Posterior vena cava (tissue), 2 donors: ENCODE data around the gene PLPPR3. TPM values are rescaled to one million over a fixed set of nuclear protein-coding genes. Genes with fewer than 3 reads are reported as not detected.
A peak's percentile ranks its signal among the peaks of the same experiment; 100 is the strongest.
"Not testable (repeated sequence)": the region's sequence is repeated elsewhere in the genome, so short reads cannot be mapped to it uniquely, and the experiment has no call there.

Experiments used
- DNase-seq: peaks from one replicate; pipeline ENCODE4 v3.0.0-alpha.2; 2020; ENCODE audit warnings: low spot score
- intact Hi-C, 2 donors: fragments of 100-400 bp; cut with DNase I; formaldehyde crosslinking; loops; one replicate each; pipeline versions ENCODE4 v1.14.1 to v1.14.2; 2022 to 2023
- total RNA-seq, 2 donors: library from RNA; stranded (reverse); fragmentation: NEBNext Ultra II Directional; extraction: Animal tissue kit (Norgen Biotek cat#: 25700); gene quantifications; one replicate each; pipeline ENCODE4 v1.2.1, GENCODE V29; 2021
- donor health status: DM: yes; HTN: yes; CAD: no.
- donor health status: DM: yes; HTN: yes; CAD: no.

The PLPPR3 gene
- total RNA-seq, 2 donors from 2014 or later, result not detected

GRCh38 chr19:835210-835810, 13.6 kb upstream of the PLPPR3 start:
- no peak for DNase-seq
- intact Hi-C loops, result no loop called here

DNA sequence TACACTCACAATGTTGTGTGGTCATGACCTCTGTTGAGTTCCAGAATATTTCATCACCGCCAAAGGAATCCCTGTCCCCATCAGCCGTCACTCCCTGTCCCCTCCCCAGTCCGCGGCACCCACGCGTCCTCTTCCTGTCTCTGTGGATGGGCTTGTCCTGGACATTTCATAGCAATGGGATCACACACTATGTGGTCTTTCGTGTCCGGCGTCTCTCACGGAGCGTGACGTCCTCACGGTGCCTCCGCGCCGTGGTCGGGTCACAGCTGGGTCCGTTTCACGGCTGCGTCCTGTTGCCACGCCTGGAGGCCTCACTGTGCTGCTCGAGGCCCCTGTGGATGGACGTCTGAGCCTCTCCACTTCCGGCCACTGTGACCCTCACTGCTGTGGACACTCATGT, 12.5 kb upstream of the PLPPR3 start:
- no peak for DNase-seq
- intact Hi-C loops, result no loop called here

DNA sequence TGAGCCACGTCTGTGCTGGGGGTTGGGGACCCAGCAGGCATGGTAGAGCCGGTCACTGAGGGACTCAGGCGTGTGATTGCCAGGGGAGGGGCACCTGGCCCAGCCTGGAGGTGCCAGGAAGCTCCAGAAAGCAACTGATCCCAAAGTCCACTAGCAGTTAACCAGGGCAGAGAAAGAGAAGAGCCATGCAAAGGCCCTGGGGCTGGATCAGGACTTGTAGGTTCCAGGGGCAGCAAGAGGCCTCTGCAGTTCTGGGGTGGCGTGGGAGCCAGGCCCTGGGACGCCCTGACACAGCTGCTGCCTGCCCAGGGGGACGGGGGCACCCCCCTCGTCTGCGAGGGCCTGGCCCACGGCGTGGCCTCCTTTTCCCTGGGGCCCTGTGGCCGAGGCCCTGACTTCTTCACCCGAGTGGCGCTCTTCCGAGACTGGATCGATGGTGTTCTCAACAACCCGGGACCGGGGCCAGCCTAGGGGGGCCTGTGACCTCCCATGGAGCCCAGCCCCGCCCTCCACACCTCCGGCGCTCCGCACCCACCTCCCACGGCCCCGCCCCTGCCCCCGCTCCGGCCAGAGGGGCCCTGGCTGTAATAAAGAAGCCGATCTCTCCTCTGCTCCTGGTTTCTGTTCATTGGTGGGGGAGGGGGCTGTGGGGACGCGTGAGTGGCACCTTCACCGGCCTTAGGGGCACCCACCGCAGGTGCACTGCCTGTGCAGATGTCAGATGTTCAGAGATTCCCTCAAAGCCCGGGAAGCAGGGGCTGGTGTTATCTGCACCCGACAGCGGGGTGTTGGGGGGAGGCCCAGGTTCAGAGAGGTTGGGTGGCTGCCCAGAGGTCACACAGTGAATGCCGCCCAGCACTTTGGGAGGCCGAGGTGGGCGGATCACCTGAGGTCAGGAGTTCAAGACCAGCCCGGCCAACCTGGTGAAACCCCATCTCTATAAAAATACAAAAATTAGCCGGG, 9.9 kb upstream of the PLPPR3 start:
- DNase-seq, result no peak
- intact Hi-C loops, result no loop called here

DNA sequence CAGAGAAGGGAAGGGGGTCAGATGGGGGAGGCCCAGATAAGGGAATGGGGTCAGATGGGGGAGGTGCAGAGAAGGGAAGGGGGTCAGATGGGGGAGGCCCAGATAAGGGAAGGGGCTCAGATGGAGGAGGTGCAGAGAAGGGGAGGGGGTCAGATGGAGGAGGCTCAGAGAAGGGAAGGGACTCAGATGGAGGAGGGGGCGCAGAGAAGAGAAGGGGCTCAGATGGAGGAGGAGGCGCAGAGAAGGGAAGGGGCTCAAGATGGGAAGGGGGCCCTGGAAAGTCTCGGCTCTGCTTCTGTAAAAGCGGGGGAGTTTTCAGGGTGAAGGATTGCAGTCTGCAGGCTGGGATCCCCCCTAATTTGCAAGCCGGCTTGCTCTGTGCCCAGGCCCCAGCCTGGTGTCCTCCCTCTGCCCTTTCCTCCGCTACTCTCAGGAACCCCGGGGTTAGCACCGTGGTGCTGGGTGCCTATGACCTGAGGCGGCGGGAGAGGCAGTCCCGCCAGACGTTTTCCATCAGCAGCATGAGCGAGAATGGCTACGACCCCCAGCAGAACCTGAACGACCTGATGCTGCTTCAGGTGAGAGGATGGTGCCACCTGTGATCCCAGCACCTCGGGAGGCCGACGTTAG, 7.5 kb upstream of the PLPPR3 start:
- peak; percentile 58 for DNase-seq
- intact Hi-C loops, result no loop called here

GRCh38 chr19:827710-828321, 6.1 kb upstream of the PLPPR3 start, which contains the start of gene AZU1:
Gene AZU1, plus strand, starts transcription at chr19:827837. Its CDS starts 10 bp downstream, at chr19:827847.
- intact Hi-C loops, result no loop called here
- DNase-seq, result no peak

DNA sequence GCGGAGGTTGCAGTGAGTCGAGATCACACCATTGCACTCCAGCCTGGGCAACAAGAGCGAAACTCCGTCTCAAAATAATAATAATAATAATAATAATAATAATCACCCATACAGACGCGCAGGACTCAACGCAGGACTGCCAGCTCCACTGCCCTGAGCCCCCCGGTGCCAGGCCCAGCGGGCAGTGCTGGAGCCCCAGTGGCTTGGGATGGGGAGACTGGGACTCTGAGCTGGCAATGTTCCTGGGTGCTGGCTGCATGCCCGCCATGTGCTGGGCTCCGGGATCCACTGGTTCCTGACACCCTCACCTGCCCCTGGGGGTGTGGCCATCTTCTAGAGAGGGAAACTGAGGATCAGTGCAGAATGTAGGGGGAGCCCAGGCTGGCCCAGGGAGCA, 5.6 kb upstream of the PLPPR3 start:
- intact Hi-C loops, result no loop called here
- peak; percentile 66 for DNase-seq

GRCh38 chr19:825897-826644, 4.3 kb upstream of the PLPPR3 start:
- intact Hi-C loops, result no loop called here
- DNase-seq, result no peak

GRCh38 chr19:824885-825284, 3.1 kb upstream of the PLPPR3 start:
- intact Hi-C loops, result no loop called here
- DNase-seq, result peak; percentile 80

- peak; percentile 64 for DNase-seq
- intact Hi-C loops, result no loop called here
Measured at GRCh38 chr19:823565-824121, 1.9 kb upstream of the PLPPR3 start.

GRCh38 chr19:821231-821824, 427 bp downstream of the PLPPR3 start:
- intact Hi-C loops, result no loop called here
- peak; percentile 74 for DNase-seq

DNA sequence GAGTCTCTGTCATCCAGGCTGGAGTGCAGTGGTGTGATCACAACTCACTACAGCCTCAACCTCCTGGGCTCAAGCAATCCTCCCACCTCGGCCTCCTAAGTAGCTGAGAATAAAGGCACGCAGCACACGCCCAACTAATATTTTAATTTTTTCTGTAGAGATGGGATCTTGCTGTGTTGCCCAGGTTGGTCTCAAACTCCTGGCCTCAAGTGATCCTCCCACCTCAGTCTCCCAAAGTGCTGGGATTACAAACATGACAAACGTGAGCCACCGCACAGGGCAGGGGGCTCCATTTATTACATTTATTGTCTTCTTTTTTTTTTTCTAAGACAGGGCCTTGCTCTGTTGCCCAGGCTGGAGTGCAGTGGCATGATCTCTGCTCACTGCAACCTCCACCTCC, 1.5 kb downstream of the PLPPR3 start:
- DNase-seq, result peak; percentile 32
- intact Hi-C loops, result not testable (repeated sequence)

DNA sequence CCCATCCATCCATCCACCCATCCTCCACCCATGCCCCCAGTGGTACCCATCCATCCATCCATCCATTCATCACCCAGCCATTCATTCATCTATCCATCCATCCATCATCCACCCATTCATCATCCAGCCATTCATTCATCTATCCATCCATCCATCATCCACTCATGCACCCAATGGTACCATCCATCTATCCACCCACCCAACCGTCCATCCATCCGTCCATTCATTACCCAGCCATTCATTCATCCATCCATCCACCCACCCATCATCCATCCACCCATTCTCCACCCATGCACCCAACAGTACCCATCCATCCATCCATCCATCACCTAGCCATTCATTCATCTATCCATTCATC, 5.3 kb downstream of the PLPPR3 start:
- intact Hi-C loops, result no loop called here
- no peak for DNase-seq

- intact Hi-C loops, result no loop called here
- DNase-seq, result no peak
Measured at GRCh38 chr19:815775-816499, 5.8 kb downstream of the PLPPR3 start.

GRCh38 chr19:815079-815774, 6.5 kb downstream of the PLPPR3 start:
- no peak for DNase-seq
- intact Hi-C loops, result no loop called here

DNA sequence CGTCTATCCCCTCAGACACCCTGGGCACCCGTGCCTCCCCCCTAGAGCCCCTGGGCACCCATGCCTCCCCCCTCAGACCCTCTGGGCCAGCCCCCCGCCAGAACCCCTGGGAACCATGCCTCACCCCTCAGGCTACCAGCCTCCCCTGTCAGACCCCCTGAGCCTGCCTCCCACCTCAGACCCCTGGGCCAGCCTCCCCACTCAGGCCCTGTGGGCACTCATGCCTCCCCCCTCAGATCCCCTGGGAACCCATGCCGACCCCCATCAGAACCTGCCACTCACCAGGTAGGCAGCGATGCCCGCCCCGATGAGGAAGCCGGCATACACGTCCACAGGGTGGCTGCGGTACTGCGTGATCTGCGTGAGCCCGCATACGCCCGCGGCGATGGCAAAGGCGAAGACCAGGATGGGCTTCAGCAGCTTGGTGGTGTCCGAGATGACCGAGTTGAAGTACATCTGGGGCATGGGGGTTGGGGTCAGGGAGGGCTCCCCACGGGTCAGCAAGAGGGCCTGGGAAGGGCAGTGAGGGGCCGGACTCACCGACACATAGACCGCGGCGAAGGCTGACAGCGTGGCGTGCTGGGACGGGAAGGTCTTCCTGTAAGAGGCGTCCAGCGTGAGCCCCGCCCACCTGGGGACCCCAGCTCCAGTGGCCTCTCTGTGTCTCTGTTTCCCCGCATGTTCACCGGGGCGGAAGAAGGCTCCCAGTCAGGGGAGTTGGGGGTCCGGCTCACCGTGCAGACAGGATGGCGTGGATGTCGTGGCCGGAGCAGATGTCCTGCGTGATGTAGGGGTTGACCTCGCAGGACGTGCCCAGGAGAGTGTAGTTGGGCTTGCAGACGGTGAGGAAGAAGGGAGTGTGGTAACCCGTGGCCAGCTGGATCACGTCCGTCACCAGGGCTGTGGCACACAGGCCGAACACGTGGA, 7.3 kb downstream of the PLPPR3 start:
- intact Hi-C loops, result no loop called here
- no peak for DNase-seq
